A549 (cell line): Measurements from ENCODE around the gene SLC35A1. TPM values are rescaled to one million over a fixed set of nuclear protein-coding genes. Genes with fewer than 3 reads are reported as not detected.
A peak's percentile ranks its signal among the peaks of the same experiment; 100 is the strongest.

Experiments
- ATAC-seq, 2 experiments: fragments of 200-7000 bp in 1 of 2; fragments of >200 bp in 1 of 2; cut with Nextera tagmentation in 1 of 2; cut with Tn5 transposase in 1 of 2; 3 replicates each; pipeline versions ENCODE4 v1.8.0 to v1.9.1; 2018 to 2020; ENCODE audit warnings: mild to moderate bottlenecking in 1 of 2, moderate library complexity in 1 of 2
- CTCF ChIA-PET: fragments of 300-600 bp; sonication (Branson Sonifier 250); formaldehyde crosslinking; extraction: SDS; loops from one replicate; lab custom pipeline; 2021; ENCODE audit warnings: antibody characterized with exemption, inconsistent platforms; lab: Yijun Ruan, JAX
- POLR2A ChIA-PET: fragments of 350-600 bp; formaldehyde crosslinking; extraction: SDS; loops from one replicate; lab custom pipeline; 2021; ENCODE audit warnings: antibody characterized with exemption, inconsistent platforms; lab: Yijun Ruan, JAX
- DNase-seq, 2 experiments: peaks; one replicate each; pipeline versions ENCODE4 v3.0.0 to v3.0.0-alpha.2; 2011 to 2016; ENCODE audit warnings: low read depth in 1 of 2, low spot score in 1 of 2
- FAIRE-seq: peaks from 2 replicates; lab custom pipeline; 2011; peaks lifted over from hg19 to GRCh38; lab: Jason Lieb, UNC
- H3K27ac ChIP-seq, 2 experiments: fragments of >200 bp; sonication (Bioruptor Twin); formaldehyde crosslinking; 3 replicates each; pipeline ENCODE4 v1.5.1; 2016 to 2017
- H3K4me1 ChIP-seq: fragments of >200 bp; sonication (Bioruptor Twin); formaldehyde crosslinking; 3 replicates; pipeline ENCODE4 v1.6.1; 2016
- H3K4me2 ChIP-seq: fragments of >200 bp; sonication (Bioruptor Twin); formaldehyde crosslinking; 3 replicates; pipeline ENCODE4 v1.6.1; 2016
- H3K4me3 ChIP-seq: fragments of >200 bp; sonication (Bioruptor Twin); formaldehyde crosslinking; 3 replicates; pipeline ENCODE4 v1.5.1; 2016
- H3K9me3 ChIP-seq: fragments of >200 bp; sonication (Bioruptor Twin); formaldehyde crosslinking; 3 replicates; pipeline ENCODE4 v1.6.1; 2016
- CBX2 ChIP-seq: fragments of 200-600 bp; sonication (generic); IDR thresholded peaks from 2 replicates; pipeline ENCODE4 v1.6.1; 2016; ENCODE audit warnings: low read depth, mild to moderate bottlenecking, borderline replicate concordance
- CHD2 ChIP-seq: fragments of 150-350 bp; IDR thresholded peaks from 2 replicates; pipeline ENCODE4 v1.6.1; 2014; ENCODE audit warnings: low read length; ENCODE audit not compliant: partially characterized antibody
- EHMT2 ChIP-seq: fragments of 200-600 bp; sonication (generic); IDR thresholded peaks from 2 replicates; pipeline ENCODE4 v1.6.1; 2016; ENCODE audit warnings: antibody characterized with exemption, low read depth, mild to moderate bottlenecking, moderate library complexity
- EP300 ChIP-seq, 2 experiments: fragments of >200 bp; sonication (Bioruptor Twin); formaldehyde crosslinking; IDR thresholded peaks; 2 replicates in 1 of 2; 3 replicates in 1 of 2; pipeline ENCODE4 v1.6.1; 2016 to 2017
- FOSL2 ChIP-seq, 2 experiments: fragments of 450-650 bp in 1 of 2; fragments of >200 bp in 1 of 2; sonication (Bioruptor Twin) in 1 of 2; formaldehyde crosslinking; IDR thresholded peaks; 2 replicates each; pipeline versions ENCODE4 v1.5.0 to v1.6.1; 2016 to 2020; ENCODE audit warnings: mild to moderate bottlenecking in 1 of 2, moderate library complexity in 1 of 2
- FOXS1 ChIP-seq: fragments of 250-450 bp; sonication (Bioruptor Pico); IDR thresholded peaks from 2 replicates; pipeline ENCODE4 v1.5.0; 2020; ENCODE audit warnings: mild to moderate bottlenecking, moderate library complexity
- GATA3 ChIP-seq: IDR thresholded peaks from 2 replicates; pipeline ENCODE4 v1.6.1; 2012; ENCODE audit warnings: borderline replicate concordance
- HDAC2 ChIP-seq: fragments of 200-600 bp; sonication (generic); IDR thresholded peaks from 2 replicates; pipeline ENCODE4 v1.6.1; 2016
- HEYL ChIP-seq: fragments of 250-450 bp; sonication (Bioruptor Pico); IDR thresholded peaks from 2 replicates; pipeline ENCODE4 v1.8.0; 2021; ENCODE audit warnings: mild to moderate bottlenecking, moderate library complexity
- MAFK ChIP-seq: fragments of 450-650 bp; IDR thresholded peaks from 2 replicates; pipeline ENCODE4 v1.6.1; 2014; ENCODE audit not compliant: partially characterized antibody
- NFE2L2 ChIP-seq: fragments of 150-350 bp; conservative IDR thresholded peaks from 2 replicates; pipeline ENCODE4 v1.6.1; 2014; ENCODE audit warnings: low read length
- POLR2A ChIP-seq: IDR thresholded peaks from 2 replicates; pipeline ENCODE4 v1.6.1; 2012; ENCODE audit warnings: mild to moderate bottlenecking, low read length
- POLR2AphosphoS2 ChIP-seq: conservative IDR thresholded peaks from 2 replicates; pipeline ENCODE4 v1.6.1; 2012; ENCODE audit warnings: low read length, improper control_type of control experiment, inconsistent platforms
- RAD21 ChIP-seq, 2 experiments: fragments of >200 bp in 1 of 2; sonication (Bioruptor Twin) in 1 of 2; formaldehyde crosslinking in 1 of 2; IDR thresholded peaks in 1 of 2; conservative IDR thresholded peaks in 1 of 2; 2 replicates in 1 of 2; 3 replicates in 1 of 2; pipeline ENCODE4 v1.6.1; 2012 to 2018; ENCODE audit warnings: inconsistent platforms in 1 of 2
- RCOR1 ChIP-seq: fragments of 150-350 bp; IDR thresholded peaks from 2 replicates; pipeline ENCODE4 v1.6.1; 2014; ENCODE audit warnings: antibody characterized with exemption, low read length, low read depth
- RFX5 ChIP-seq: fragments of 450-650 bp; IDR thresholded peaks from 2 replicates; pipeline ENCODE4 v1.7.1; 2014; ENCODE audit warnings: antibody characterized with exemption, mild to moderate bottlenecking, moderate library complexity
- SREBF2 ChIP-seq: fragments of 450-650 bp; IDR thresholded peaks from 2 replicates; pipeline ENCODE4 v1.6.1; 2014; ENCODE audit warnings: mild to moderate bottlenecking, moderate library complexity
- TP53 ChIP-seq: fragments of 250-450 bp; sonication (Bioruptor Pico); IDR thresholded peaks from 2 replicates; pipeline ENCODE4 v1.5.0; 2021; ENCODE audit warnings: mild to moderate bottlenecking, moderate library complexity
- WGBS: methylation state at CpG from one replicate; pipeline ENCODE4 v1.1.6; 2017; ENCODE audit errors: missing lambda C conversion rate; 5-methylcytosine and 5-hydroxymethylcytosine counted together
- polyA plus RNA-seq, 4 experiments: library from polyadenylated mRNA; depleted of rRNA in 3 of 4; stranded (reverse); fragments of >200 nt; fragmentation: RNase III in 1 of 4; extraction: RNeasy Plus Mini Kit Qiagen cat#74134 plus additional on column Dnase treatment in 1 of 4; gene quantifications; 2 replicates in 3 of 4; 3 replicates in 1 of 4; pipeline ENCODE4 v1.2.3, GENCODE V29; 2011 to 2017
- TF ChIP-seq, protein P1 (sequence below): fragments of 250-450 bp; sonication (Bioruptor Pico); IDR thresholded peaks from 2 replicates; pipeline ENCODE4 v1.5.0; 2020; ENCODE audit warnings: low read depth, mild to moderate bottlenecking, moderate library complexity
- TF ChIP-seq, protein P2 (sequence below): fragments of 450-650 bp; IDR thresholded peaks from 2 replicates; pipeline ENCODE4 v1.6.1; 2014; ENCODE audit warnings: antibody characterized with exemption
- TF ChIP-seq, protein P3 (sequence below): fragments of 200-600 bp; sonication (generic); IDR thresholded peaks from 2 replicates; pipeline ENCODE4 v1.6.1; 2016; ENCODE audit warnings: antibody characterized with exemption, mild to moderate bottlenecking, moderate library complexity

Gene SLC35A1
- polyA plus RNA-seq, 2 of the 4 experiments (the other 2 are of a cell fraction) = 13.5 to 23.7 TPM

DNA sequence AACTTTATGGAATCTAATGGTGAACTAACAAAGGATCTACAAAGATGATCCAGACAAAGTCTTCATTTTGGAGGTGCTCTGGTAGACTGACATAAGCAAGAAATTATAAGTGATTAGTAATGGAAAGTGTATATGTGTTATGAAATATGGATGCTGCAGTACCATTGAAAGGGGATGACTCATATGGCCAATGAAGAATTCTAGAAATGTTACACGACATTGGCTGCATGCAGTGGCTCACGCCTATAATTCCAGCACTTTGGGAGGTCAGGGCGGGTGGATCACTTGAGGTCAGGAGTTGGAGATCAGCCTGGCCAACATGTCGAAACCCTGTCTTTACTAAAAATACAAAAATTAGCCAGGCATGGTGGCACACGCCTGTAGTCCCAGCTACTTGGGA lies 41.5 kb upstream of the SLC35A1 start:
- no peak for FAIRE-seq
- Histone ChIP-seq H3K9me3 (no peaks in the 10 kb centered on the region), H3K4me1 (no peaks in the 10 kb centered on the region), H3K4me3 (no peak overlapping the region), H3K4me2 (no peak overlapping the region), H3K27ac (no peak overlapping the region)
- DNase-seq = peak in 1 of 2 experiments; percentile 25
- WGBS = 34% methylated on average over 5 of the region's 5 CpGs
- ChIA-PET CTCF (no interaction called here), POLR2A (no interaction called here)
- no peak for TF ChIP-seq POLR2A
- TF ChIP-seq, protein P1, sequence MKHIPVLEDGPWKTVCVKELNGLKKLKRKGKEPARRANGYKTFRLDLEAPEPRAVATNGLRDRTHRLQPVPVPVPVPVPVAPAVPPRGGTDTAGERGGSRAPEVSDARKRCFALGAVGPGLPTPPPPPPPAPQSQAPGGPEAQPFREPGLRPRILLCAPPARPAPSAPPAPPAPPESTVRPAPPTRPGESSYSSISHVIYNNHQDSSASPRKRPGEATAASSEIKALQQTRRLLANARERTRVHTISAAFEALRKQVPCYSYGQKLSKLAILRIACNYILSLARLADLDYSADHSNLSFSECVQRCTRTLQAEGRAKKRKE = no peak
- no peak for TF ChIP-seq CBX2
- TF ChIP-seq FOSL2 (IDR thresholded peaks at IDR 0.05) = no peak
- peak; percentile 31; the same call in 1 of the 2 replicates for TF ChIP-seq FOSL2 (CRISPR knock-in tag; IDR thresholded peaks at IDR 0.05)
- TF ChIP-seq RAD21 (conservative IDR thresholded peaks at IDR 0.05 in 1 of 2, IDR thresholded peaks at IDR 0.05 in 1 of 2) = no peak
- TF ChIP-seq FOXS1 (CRISPR knock-in tag) = no peak
- ATAC-seq = no peak

DNA sequence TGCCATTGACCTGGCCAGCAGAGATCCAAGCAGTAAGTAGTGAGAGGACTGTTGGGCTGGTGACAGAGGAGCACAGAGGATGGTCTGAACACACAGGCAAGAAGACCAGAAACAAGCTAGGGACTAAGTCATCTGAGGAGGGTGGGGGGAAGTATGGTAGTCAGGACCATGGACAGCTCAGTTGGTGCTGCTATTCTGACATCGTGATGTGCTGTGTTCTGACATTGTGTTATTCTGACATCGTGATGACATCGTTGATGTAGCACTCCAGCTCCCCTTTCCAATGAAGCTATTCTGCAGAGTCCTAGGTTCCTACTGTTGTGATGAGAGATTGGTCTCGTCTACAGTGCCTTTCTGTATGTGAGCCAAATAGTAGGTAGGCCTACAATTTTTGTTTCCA lies 36.3 kb upstream of the SLC35A1 start:
- CTCF ChIA-PET = interaction anchor here (0.6 kb wide), 1 partner anchor 1434 kb away, joined by 3 read pairs; no protein-coding TSS in a partner anchor

DNA sequence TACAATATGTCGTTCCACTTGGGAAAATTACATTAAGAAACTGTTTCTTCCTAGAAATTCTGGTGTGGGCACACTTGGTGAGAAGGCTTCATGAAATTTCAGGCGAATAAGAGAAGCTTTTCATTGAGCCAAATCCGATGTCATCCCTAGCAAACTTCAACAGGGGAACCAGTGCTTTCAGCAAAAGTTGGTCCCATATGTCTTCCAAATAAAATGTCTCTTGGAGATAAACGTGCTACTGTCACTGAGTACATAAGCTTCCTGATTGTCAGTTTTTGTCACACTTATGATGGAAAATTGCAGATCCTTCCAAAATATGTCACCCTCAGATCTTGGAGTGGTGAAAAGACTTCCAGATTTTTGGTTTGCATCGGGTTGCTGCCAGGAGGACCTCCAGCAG lies 31.1 kb upstream of the SLC35A1 start:
- ATAC-seq = no peak
- DNase-seq = no peak
- Histone ChIP-seq H3K4me2 (no peak overlapping the region), H3K9me3 (no peaks in the 10 kb centered on the region), H3K27ac (no peak overlapping the region), H3K4me3 (no peak overlapping the region), H3K4me1 (no peaks in the 10 kb centered on the region)
- CTCF ChIA-PET = no interaction called here
- no peak for FAIRE-seq
- 1% methylated on average over 5 of the region's 5 CpGs for WGBS
- TF ChIP-seq GATA3 (no peak), RFX5 (no peak), POLR2AphosphoS2 (no peak), HEYL (CRISPR knock-in tag) (no peak), NFE2L2 (no peak), RCOR1 (no peak), TP53 (CRISPR knock-in tag) (no peak), CHD2 (no peak), HDAC2 (no peak), SREBF2 (no peak), EP300 (IDR thresholded peaks at IDR 0.05) (no peak), MAFK (no peak)
- TF ChIP-seq, protein P2, sequence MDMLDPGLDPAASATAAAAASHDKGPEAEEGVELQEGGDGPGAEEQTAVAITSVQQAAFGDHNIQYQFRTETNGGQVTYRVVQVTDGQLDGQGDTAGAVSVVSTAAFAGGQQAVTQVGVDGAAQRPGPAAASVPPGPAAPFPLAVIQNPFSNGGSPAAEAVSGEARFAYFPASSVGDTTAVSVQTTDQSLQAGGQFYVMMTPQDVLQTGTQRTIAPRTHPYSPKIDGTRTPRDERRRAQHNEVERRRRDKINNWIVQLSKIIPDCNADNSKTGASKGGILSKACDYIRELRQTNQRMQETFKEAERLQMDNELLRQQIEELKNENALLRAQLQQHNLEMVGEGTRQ = no peak
- TF ChIP-seq, protein P3, sequence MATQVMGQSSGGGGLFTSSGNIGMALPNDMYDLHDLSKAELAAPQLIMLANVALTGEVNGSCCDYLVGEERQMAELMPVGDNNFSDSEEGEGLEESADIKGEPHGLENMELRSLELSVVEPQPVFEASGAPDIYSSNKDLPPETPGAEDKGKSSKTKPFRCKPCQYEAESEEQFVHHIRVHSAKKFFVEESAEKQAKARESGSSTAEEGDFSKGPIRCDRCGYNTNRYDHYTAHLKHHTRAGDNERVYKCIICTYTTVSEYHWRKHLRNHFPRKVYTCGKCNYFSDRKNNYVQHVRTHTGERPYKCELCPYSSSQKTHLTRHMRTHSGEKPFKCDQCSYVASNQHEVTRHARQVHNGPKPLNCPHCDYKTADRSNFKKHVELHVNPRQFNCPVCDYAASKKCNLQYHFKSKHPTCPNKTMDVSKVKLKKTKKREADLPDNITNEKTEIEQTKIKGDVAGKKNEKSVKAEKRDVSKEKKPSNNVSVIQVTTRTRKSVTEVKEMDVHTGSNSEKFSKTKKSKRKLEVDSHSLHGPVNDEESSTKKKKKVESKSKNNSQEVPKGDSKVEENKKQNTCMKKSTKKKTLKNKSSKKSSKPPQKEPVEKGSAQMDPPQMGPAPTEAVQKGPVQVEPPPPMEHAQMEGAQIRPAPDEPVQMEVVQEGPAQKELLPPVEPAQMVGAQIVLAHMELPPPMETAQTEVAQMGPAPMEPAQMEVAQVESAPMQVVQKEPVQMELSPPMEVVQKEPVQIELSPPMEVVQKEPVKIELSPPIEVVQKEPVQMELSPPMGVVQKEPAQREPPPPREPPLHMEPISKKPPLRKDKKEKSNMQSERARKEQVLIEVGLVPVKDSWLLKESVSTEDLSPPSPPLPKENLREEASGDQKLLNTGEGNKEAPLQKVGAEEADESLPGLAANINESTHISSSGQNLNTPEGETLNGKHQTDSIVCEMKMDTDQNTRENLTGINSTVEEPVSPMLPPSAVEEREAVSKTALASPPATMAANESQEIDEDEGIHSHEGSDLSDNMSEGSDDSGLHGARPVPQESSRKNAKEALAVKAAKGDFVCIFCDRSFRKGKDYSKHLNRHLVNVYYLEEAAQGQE = no peak
- POLR2A ChIA-PET = no interaction called here

More for the DNA sequence above, 36.3 kb upstream of the SLC35A1 start:
- Histone ChIP-seq H3K4me3 (no peak overlapping the region), H3K9me3 (no peaks in the 10 kb centered on the region), H3K4me2 (no peak overlapping the region), H3K27ac (no peak overlapping the region), H3K4me1 (no peaks in the 10 kb centered on the region)
- POLR2A ChIA-PET = no interaction called here
- DNase-seq (peak; percentile 15 to 37), ATAC-seq (peak; percentile 62 to 74; a peak in 5 of 6 replicates), FAIRE-seq (no peak)
- WGBS = 16% methylated on average over 4 of the region's 4 CpGs
- peak; percentile 73 for TF ChIP-seq EHMT2
- TF ChIP-seq, protein P3 = peak; percentile 94
- TF ChIP-seq, protein P2 = no peak
